Ectodermal cell (in vitro differentiated cells): Measurements from ENCODE around the gene RABGAP1L.
"Not testable (repeated sequence)": the region's sequence is repeated elsewhere in the genome, so short reads cannot be mapped to it uniquely, and the experiment has no call there.

ENCODE experiments used
- H3K27ac ChIP-seq: 2 replicates; pipeline ENCODE4 v1.7.0; 2013; ENCODE audit warnings: mild to moderate bottlenecking, low read depth, low read length; ENCODE audit not compliant: insufficient read depth, poor library complexity, severe bottlenecking
- H3K27me3 ChIP-seq: 2 replicates; pipeline ENCODE4 v1.7.0; 2013; ENCODE audit warnings: mild to moderate bottlenecking, low read length; ENCODE audit not compliant: insufficient read depth, control insufficient read depth, poor library complexity, severe bottlenecking
- H3K36me3 ChIP-seq: one replicate; pipeline ENCODE4 v1.7.0; 2013; ENCODE audit warnings: low read length; ENCODE audit not compliant: control insufficient read depth, insufficient read depth
- H3K4me1 ChIP-seq: one replicate; pipeline ENCODE4 v1.7.0; 2013; ENCODE audit warnings: low read length; ENCODE audit not compliant: control insufficient read depth, insufficient read depth
- H3K4me3 ChIP-seq: 2 replicates; pipeline ENCODE4 v1.7.0; 2013; ENCODE audit warnings: low read depth, low read length, control low read depth; ENCODE audit not compliant: insufficient read depth
- H3K9me3 ChIP-seq: 2 replicates; pipeline ENCODE4 v1.7.0; 2013; ENCODE audit warnings: mild to moderate bottlenecking, low read length, moderate library complexity; ENCODE audit not compliant: control insufficient read depth
- WGBS, 2 experiments: methylation state at CpG; one replicate each; pipeline ENCODE4 v1.1.7; 2013; ENCODE audit warnings: missing lambda C conversion rate in 2 of 2; 5-methylcytosine and 5-hydroxymethylcytosine counted together

RABGAP1L gene

GRCh38 chr1:174166530-174167264, 7.4 kb downstream of the RABGAP1L start:
- Histone ChIP-seq H3K4me3 (no peak overlapping the region), H3K4me1 (no peaks in the 10 kb centered on the region), H3K27me3 (no peaks in the 10 kb centered on the region), H3K9me3 (no peaks in the 10 kb centered on the region), H3K27ac (no peak overlapping the region), H3K36me3 (no peaks in the 10 kb centered on the region)
- 90 to 98% methylated on average over 4 to 5 of the region's 5 CpGs for WGBS, 2 experiments

- Histone ChIP-seq H3K4me1 (no peaks in the 10 kb centered on the region), H3K4me3 (no peak overlapping the region), H3K36me3 (no peaks in the 10 kb centered on the region), H3K27ac (no peak overlapping the region), H3K9me3 (no peaks in the 10 kb centered on the region), H3K27me3 (no peaks in the 10 kb centered on the region)
- WGBS, 2 experiments = 89% methylated on average over 1 of the region's 2 CpGs; no CpG with 5 or more reads in 1 of the 2 experiments
Measured at GRCh38 chr1:174167265-174167803, 8.0 kb downstream of the RABGAP1L start.

GRCh38 chr1:174169342-174169741, 10.0 kb downstream of the RABGAP1L start:
- WGBS, 2 experiments = 74 to 76% methylated on average over 3 of the region's 3 CpGs

DNA sequence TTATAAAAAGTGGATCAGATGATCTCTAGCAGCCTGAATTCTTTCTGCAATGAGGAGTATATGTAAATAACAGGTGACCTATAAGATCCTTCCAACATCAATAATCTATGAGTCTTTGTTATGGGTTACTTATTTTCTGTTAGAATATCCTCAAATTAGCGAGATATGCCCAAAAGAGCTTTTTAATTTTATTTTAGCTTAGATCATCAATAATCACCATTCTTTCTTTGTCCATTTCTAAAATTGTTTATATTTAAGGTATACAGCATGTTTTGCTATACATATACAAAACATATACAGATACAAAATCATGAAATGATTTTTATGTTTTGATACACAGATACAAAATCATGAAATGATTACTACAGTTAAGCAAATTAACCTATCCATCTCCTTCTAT, 11.8 kb downstream of the RABGAP1L start:
- no peaks in the 10 kb centered on the region for H3K27me3 ChIP-seq
- no CpG with 5 or more reads among the region's 1 CpG for WGBS, 2 experiments
- H3K36me3 ChIP-seq = no peaks in the 10 kb centered on the region
- H3K9me3 ChIP-seq = no peaks in the 10 kb centered on the region
- no peak overlapping the region for H3K4me3 ChIP-seq
- no peaks in the 10 kb centered on the region for H3K4me1 ChIP-seq
- no peak overlapping the region for H3K27ac ChIP-seq

More at GRCh38 chr1:174169342-174169741, 10.0 kb downstream of the RABGAP1L start:
- Histone ChIP-seq H3K27me3 (no peaks in the 10 kb centered on the region), H3K27ac (no peak overlapping the region), H3K4me3 (no peak overlapping the region), H3K4me1 (no peaks in the 10 kb centered on the region), H3K36me3 (no peaks in the 10 kb centered on the region), H3K9me3 (no peaks in the 10 kb centered on the region)

DNA sequence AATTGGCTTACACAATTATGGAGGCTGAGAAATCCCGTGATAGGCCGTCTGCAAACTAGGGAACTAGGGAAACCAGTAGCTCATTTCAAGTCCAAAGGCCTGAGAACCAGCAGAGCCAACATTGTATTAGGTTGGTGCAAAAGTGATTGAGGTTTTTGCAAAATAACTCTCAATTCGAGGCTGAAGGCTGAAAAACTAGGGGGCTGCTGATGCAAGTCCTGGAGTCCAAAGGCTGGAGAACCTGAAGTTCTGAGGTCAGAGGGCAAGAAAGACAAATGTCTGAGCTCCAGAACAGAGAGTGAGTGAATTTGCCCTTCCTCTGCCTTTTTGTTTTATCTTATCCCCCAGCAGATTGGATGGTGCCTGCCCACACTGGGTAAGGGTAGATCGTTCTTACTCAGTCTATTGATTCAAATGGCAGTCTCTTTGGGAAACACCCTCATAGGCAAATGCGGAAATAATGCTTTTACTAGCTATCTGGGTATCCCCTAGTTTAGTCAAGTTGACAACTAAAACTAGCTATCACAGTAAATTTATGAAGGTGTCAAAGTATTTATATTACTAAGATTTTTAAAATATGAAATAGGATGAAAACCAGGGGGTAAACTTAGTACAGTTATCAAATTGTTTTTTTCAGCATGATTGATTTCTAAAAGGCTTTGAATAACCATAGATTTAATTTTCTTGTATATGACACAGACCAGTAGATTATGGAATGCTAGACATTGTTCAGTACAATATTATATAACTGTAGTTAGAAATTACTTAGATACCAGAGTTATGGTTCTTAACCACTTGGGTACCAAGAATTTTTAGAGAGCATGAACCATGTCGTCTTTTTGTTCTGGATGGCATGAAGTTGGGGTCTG, 15.4 kb downstream of the RABGAP1L start:
- Histone ChIP-seq H3K4me3 (no peak overlapping the region), H3K27ac (no peak overlapping the region), H3K36me3 (no peaks in the 10 kb centered on the region), H3K4me1 (no peaks in the 10 kb centered on the region), H3K27me3 (no peaks in the 10 kb centered on the region), H3K9me3 (no peaks in the 10 kb centered on the region)
- 93% methylated on average over 6 of the region's 6 CpGs for WGBS, 2 experiments

DNA sequence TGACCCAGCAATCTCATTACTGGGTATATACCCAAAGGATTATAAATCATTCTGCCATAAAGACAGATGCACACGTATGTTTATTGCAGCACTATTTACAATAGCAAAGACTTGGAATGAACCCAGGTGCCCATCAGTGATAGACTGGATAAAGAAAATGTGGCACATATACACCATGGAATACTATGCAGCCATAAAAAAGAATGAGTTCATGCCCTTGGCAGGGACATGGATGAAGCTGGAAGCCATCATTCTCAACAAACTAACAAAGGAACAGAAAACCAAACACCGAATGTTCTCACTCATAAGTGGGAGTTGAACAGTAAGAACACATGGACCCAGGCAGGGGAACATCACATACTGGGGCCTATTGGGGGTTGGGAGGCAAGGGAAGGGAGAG, 19.1 kb downstream of the RABGAP1L start:
- H3K36me3 ChIP-seq, H3K4me3 ChIP-seq, H3K9me3 ChIP-seq, H3K4me1 ChIP-seq, H3K27me3 ChIP-seq, H3K27ac ChIP-seq: not testable (repeated sequence)
- WGBS, 2 experiments = 95 to 100% methylated on average over 2 of the region's 2 CpGs

GRCh38 chr1:174189428-174190062, 30.2 kb downstream of the RABGAP1L start:
- no peaks in the 10 kb centered on the region for H3K27me3 ChIP-seq
- WGBS, 2 experiments = 59 to 94% methylated on average over 2 to 4 of the region's 4 CpGs
- H3K36me3 ChIP-seq = no peaks in the 10 kb centered on the region
- no peak overlapping the region for H3K4me3 ChIP-seq
- no peaks in the 10 kb centered on the region for H3K4me1 ChIP-seq
- H3K9me3 ChIP-seq = peaks cover 3% of the 10 kb centered on the region
- H3K27ac ChIP-seq = no peak overlapping the region

GRCh38 chr1:174190691-174191199, 31.4 kb downstream of the RABGAP1L start:
- H3K27ac ChIP-seq = no peak overlapping the region
- H3K4me1 ChIP-seq = no peaks in the 10 kb centered on the region
- 94 to 95% methylated on average over 5 to 6 of the region's 6 CpGs for WGBS, 2 experiments
- no peak overlapping the region for H3K4me3 ChIP-seq
- H3K9me3 ChIP-seq = peaks cover 3% of the 10 kb centered on the region
- H3K36me3 ChIP-seq = no peaks in the 10 kb centered on the region
- no peaks in the 10 kb centered on the region for H3K27me3 ChIP-seq

DNA sequence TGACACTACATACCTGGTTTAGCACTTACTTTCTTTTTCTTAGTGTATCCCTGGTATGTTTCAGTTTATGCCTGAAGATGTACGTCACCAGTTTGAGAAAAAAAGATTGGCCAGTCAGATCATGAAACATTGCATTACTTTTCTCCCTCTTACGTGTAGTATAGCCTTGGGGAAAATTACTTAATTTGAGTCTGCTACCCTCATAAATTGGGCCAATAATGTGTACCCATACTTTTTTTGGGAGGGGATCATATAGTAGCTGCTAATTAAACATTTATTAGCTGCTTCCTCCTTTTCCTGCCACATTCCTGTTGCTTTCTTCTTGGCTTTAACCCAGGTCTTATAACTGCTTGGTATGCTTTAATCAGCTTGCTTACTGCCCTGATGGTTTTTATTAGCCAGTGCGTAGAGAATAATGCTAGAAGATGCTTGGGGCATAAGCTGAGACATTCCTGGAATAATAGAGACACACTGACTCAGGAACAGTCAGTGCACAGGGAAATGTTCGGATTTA, 32.1 kb downstream of the RABGAP1L start:
- H3K36me3 ChIP-seq = no peaks in the 10 kb centered on the region
- H3K27me3 ChIP-seq = no peaks in the 10 kb centered on the region
- H3K27ac ChIP-seq = no peak overlapping the region
- peaks cover 3% of the 10 kb centered on the region for H3K9me3 ChIP-seq
- H3K4me3 ChIP-seq = no peak overlapping the region
- 96 to 97% methylated on average over 4 of the region's 4 CpGs for WGBS, 2 experiments
- H3K4me1 ChIP-seq = no peaks in the 10 kb centered on the region
